ENCODE measurements around the gene MMAB. TPM values are rescaled to one million over a fixed set of nuclear protein-coding genes. Genes with fewer than 3 reads are reported as not detected.

MMAB gene
- total RNA-seq, 4 donors from 2014 or later: 22.3 to 39.6 (median 31.1) TPM

- Histone ChIP-seq H3K4me1 (no peaks in the 10 kb centered on the region), H3K9me3 (no peaks in the 10 kb centered on the region), H3K4me3 (no peak overlapping the region), H3K36me3 (peaks cover 0 to 94% of the 10 kb centered on the region in 2 donors), H3K27me3 (no peaks in the 10 kb centered on the region), H3K27ac (no peak overlapping the region)
- ATAC-seq: no peak
- TF ChIP-seq POLR2AphosphoS5 (IDR thresholded peaks at IDR 0.05) (no peak), EP300 (IDR thresholded peaks at IDR 0.05) (no peak), POLR2A (IDR thresholded peaks at IDR 0.05) (no peak), CTCF (IDR thresholded peaks at IDR 0.05) (no peak)
- WGBS, 2 donors (ENCODE audit: low coverage in 1 of 2): 66 to 100% methylated on average over 1 to 2 of the region's 30 CpGs
Observed at GRCh38 chr12:109560867-109561710, 12.2 kb downstream of the MMAB start.

- Histone ChIP-seq H3K4me3 (no peak overlapping the region), H3K36me3 (peaks cover 0 to 79% of the 10 kb centered on the region in 2 donors), H3K9me3 (no peaks in the 10 kb centered on the region), H3K27me3 (no peaks in the 10 kb centered on the region), H3K4me1 (no peaks in the 10 kb centered on the region), H3K27ac (no peak overlapping the region)
- ATAC-seq: no peak
- no peak for TF ChIP-seq POLR2A (IDR thresholded peaks at IDR 0.05)
- no peak for TF ChIP-seq POLR2AphosphoS5 (IDR thresholded peaks at IDR 0.05)
- no peak for TF ChIP-seq CTCF (IDR thresholded peaks at IDR 0.05)
- TF ChIP-seq EP300 (IDR thresholded peaks at IDR 0.05): no peak
- 91 to 100% methylated on average over 4 of the region's 10 CpGs for WGBS, 2 donors (ENCODE audit: low coverage in 1 of 2)
Observed at GRCh38 chr12:109559601-109560000, 13.7 kb downstream of the MMAB start.

- H3K9me3 ChIP-seq: no peaks in the 10 kb centered on the region
- ATAC-seq: no peak
- H3K4me1 ChIP-seq: no peaks in the 10 kb centered on the region
- peaks cover 1% of the 10 kb centered on the region for H3K27me3 ChIP-seq
- no peak overlapping the region for H3K4me3 ChIP-seq
- no peak overlapping the region for H3K27ac ChIP-seq
- peaks cover 0 to 75% of the 10 kb centered on the region in 2 donors for H3K36me3 ChIP-seq
- TF ChIP-seq POLR2AphosphoS5 (IDR thresholded peaks at IDR 0.05) (no peak), CTCF (IDR thresholded peaks at IDR 0.05) (no peak), EP300 (IDR thresholded peaks at IDR 0.05) (no peak), POLR2A (IDR thresholded peaks at IDR 0.05) (no peak)
- 100% methylated on average over 1 of the region's 6 CpGs; no CpG with 5 or more reads in 1 of the 2 donors for WGBS, 2 donors (ENCODE audit: low coverage in 1 of 2)
Observed at GRCh38 chr12:109559200-109559505, 14.2 kb downstream of the MMAB start.

GRCh38 chr12:109558374-109559199 is 14.7 kb downstream of the MMAB start:
- no peak for ATAC-seq
- H3K36me3 ChIP-seq: peaks cover 0 to 69% of the 10 kb centered on the region in 2 donors
- H3K4me3 ChIP-seq: no peak overlapping the region
- peaks cover 7% of the 10 kb centered on the region for H3K27me3 ChIP-seq
- H3K4me1 ChIP-seq: no peaks in the 10 kb centered on the region
- no peak for TF ChIP-seq POLR2AphosphoS5 (IDR thresholded peaks at IDR 0.05)
- TF ChIP-seq CTCF (IDR thresholded peaks at IDR 0.05): no peak
- H3K9me3 ChIP-seq: no peaks in the 10 kb centered on the region
- no peak overlapping the region for H3K27ac ChIP-seq
- WGBS, 2 donors (ENCODE audit: low coverage in 1 of 2): 88 to 90% methylated on average over 11 of the region's 25 CpGs

Data from gastroesophageal sphincter (tissue), 4 donors.